HuH-7.5 (cell line): ENCODE results near the gene SERGEF.

ENCODE experiments used
- DNase-seq: peaks from one replicate; pipeline ENCODE4 v3.0.0; 2011; ENCODE audit warnings: low spot score

SERGEF gene

GRCh38 chr11:17951685-17952388 lies 61.0 kb downstream of the SERGEF start:
- no peak for DNase-seq

GRCh38 chr11:17950644-17951043 lies 62.2 kb downstream of the SERGEF start:
- no peak for DNase-seq

- DNase-seq = no peak
Observed at GRCh38 chr11:17948296-17948695, 64.6 kb downstream of the SERGEF start.

- DNase-seq = no peak
Observed at GRCh38 chr11:17939542-17939941, 73.3 kb downstream of the SERGEF start.

- DNase-seq = no peak
Observed at GRCh38 chr11:17936790-17937189, 76.1 kb downstream of the SERGEF start.

- DNase-seq = no peak
Observed at GRCh38 chr11:17934194-17934593, 78.7 kb downstream of the SERGEF start.

- DNase-seq = no peak
Observed at GRCh38 chr11:17933708-17934107, 79.1 kb downstream of the SERGEF start.

- DNase-seq = no peak
Observed at GRCh38 chr11:17932472-17932871, 80.4 kb downstream of the SERGEF start.

GRCh38 chr11:17931595-17931994 lies 81.3 kb downstream of the SERGEF start:
- DNase-seq = no peak

- DNase-seq = no peak
Observed at GRCh38 chr11:17930544-17931125, 82.2 kb downstream of the SERGEF start.

GRCh38 chr11:17929171-17929570 lies 83.7 kb downstream of the SERGEF start:
- no peak for DNase-seq

GRCh38 chr11:17927681-17928343 lies 85.0 kb downstream of the SERGEF start:
- no peak for DNase-seq

- no peak for DNase-seq
Observed at GRCh38 chr11:17927041-17927440, 85.8 kb downstream of the SERGEF start.

GRCh38 chr11:17924713-17925112 lies 88.1 kb downstream of the SERGEF start:
- DNase-seq = no peak

GRCh38 chr11:17923217-17923616 lies 89.6 kb downstream of the SERGEF start:
- no peak for DNase-seq

- no peak for DNase-seq
Observed at GRCh38 chr11:17922416-17922788, 90.4 kb downstream of the SERGEF start.

- DNase-seq = no peak
Observed at GRCh38 chr11:17921659-17922415, 91.0 kb downstream of the SERGEF start.

- no peak for DNase-seq
Observed at GRCh38 chr11:17918049-17918605, 94.7 kb downstream of the SERGEF start.

GRCh38 chr11:17917556-17917955 lies 95.3 kb downstream of the SERGEF start:
- no peak for DNase-seq

- DNase-seq = no peak
Observed at GRCh38 chr11:17915500-17916143, 97.2 kb downstream of the SERGEF start.

GRCh38 chr11:17914957-17915356 lies 97.9 kb downstream of the SERGEF start:
- DNase-seq = no peak

- no peak for DNase-seq
Observed at GRCh38 chr11:17907046-17907445, 105.8 kb downstream of the SERGEF start.
